Measurements from ENCODE around the gene PLEK.
"Not testable (repeated sequence)": the region's sequence is repeated elsewhere in the genome, so short reads cannot be mapped to it uniquely, and the experiment has no call there.

The PLEK gene

DNA sequence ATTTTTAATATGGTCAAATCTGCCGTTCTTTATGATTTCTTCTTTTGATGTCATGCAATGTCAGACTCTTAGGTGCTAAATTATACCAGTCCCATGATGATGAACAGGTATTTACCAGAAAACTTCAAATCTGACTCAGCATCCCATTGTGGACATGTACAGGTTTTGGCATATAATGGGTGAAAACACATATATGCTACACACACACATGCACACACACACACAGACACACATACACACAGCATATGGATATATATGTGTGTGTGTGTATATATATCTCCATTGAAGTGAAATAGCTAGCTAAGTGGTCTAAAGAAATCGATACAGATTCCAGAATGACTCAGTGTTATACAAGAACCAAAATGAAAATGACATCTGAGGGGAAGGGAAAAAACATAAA is 7.4 kb downstream of the PLEK start:
- TF ChIP-seq, protein P1, sequence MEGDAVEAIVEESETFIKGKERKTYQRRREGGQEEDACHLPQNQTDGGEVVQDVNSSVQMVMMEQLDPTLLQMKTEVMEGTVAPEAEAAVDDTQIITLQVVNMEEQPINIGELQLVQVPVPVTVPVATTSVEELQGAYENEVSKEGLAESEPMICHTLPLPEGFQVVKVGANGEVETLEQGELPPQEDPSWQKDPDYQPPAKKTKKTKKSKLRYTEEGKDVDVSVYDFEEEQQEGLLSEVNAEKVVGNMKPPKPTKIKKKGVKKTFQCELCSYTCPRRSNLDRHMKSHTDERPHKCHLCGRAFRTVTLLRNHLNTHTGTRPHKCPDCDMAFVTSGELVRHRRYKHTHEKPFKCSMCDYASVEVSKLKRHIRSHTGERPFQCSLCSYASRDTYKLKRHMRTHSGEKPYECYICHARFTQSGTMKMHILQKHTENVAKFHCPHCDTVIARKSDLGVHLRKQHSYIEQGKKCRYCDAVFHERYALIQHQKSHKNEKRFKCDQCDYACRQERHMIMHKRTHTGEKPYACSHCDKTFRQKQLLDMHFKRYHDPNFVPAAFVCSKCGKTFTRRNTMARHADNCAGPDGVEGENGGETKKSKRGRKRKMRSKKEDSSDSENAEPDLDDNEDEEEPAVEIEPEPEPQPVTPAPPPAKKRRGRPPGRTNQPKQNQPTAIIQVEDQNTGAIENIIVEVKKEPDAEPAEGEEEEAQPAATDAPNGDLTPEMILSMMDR (conservative IDR thresholded peaks at IDR 0.05; ENCODE audit: low read length), result no peak
- DNase-seq (ENCODE audit: low read depth), result no peak
- no peak overlapping the region for H3K4me3 ChIP-seq (ENCODE audit: low read length)

DNA sequence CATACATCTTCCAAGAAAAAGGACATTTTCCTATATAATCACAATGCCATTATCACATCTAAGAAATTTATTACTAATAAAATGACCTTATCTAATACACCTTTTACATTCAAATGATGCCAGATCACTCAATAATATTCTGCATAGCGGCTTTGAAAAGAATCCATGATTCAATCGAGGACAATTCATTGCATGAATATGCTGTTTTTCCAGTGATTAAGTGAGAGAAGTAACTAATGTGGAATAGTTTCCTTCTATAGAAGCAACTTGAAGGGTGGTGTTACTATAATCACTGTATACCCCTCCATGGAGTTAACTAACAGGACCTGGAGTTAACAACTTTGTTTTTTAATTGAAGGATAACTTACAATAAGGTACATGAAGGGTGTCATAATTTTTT is 9.1 kb downstream of the PLEK start:
- H3K4me3 ChIP-seq (ENCODE audit: low read length), result no peak overlapping the region
- no peak for DNase-seq (ENCODE audit: low read depth)
- TF ChIP-seq, protein P1 (conservative IDR thresholded peaks at IDR 0.05; ENCODE audit: low read length), result no peak

DNA sequence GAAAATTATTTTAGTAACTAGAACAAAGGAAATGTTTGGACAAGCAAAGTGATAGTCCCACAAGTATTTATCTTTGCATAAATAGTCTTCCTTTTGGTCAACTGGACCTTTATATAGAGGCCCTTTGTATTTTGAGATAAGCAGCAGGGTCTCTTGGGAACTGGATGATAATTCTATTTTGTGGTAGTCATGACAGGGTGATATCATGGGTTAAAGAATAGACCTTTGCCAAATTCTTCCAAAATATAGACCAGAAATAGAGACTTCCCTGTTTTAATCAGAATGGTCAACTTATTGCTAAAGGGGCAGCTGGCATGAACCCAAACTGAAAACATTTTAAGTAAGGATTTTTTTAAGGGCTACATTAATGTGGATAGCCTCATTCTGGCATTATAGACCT is 10.5 kb downstream of the PLEK start:
- DNase-seq (ENCODE audit: low read depth), result no peak
- H3K4me3 ChIP-seq (ENCODE audit: low read length), result no peak overlapping the region
- TF ChIP-seq, protein P1 (conservative IDR thresholded peaks at IDR 0.05; ENCODE audit: low read length), result no peak

DNA sequence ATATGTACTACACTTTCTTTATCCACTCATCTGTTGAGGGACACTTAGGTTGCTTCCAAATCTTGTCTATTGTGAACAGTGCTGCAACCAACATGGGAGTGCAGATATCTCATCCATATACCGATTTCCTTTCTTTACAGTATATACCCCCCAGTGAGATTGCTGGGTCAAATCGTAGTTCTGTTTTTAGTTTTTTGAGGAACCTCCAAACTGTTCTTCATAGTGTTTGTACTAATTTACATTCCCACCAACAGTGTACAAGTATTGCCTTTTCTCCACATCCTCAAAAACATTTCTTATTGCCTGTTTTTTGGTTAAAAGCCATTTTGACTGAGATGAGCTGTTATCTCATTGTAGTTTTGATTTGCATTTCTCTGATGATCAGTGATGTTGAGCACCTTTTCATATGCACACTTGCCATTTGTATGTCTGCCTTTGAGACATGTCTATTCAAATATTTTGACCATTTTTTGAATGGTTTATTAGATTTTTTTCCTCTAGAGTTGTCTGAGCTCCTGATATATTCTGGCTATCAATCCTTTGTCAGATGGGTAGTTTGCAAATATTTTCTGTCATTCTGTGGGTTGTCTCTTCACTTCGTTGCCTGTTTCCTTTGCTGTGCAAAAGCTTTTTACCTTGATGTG is 12.2 kb downstream of the PLEK start:
- TF ChIP-seq, protein P1 (conservative IDR thresholded peaks at IDR 0.05; ENCODE audit: low read length), result no peak
- DNase-seq (ENCODE audit: low read depth), result no peak
- H3K4me3 ChIP-seq (ENCODE audit: low read length), result no peak overlapping the region

DNA sequence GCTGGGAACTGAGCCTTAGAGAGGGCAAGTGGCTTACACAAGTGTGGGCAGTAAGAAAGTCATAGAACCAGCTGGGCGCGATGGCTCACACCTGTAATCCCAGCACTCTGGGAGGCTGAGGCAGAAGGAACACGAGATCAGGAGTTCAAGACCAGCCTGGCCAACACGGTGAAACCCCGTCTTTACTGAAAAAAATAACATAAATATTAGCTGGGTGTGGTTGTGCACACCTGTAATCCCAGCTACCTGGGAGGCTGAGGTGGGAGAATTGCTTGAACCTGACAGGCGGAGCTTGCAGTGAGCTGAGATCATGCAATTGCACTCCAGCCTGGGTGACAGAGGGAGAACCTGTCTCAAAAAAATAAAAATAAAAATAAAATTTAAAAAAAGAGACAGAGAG is 13.7 kb downstream of the PLEK start:
- not testable (repeated sequence) for H3K4me3 ChIP-seq (ENCODE audit: low read length); DNase-seq (ENCODE audit: low read depth)

DNA sequence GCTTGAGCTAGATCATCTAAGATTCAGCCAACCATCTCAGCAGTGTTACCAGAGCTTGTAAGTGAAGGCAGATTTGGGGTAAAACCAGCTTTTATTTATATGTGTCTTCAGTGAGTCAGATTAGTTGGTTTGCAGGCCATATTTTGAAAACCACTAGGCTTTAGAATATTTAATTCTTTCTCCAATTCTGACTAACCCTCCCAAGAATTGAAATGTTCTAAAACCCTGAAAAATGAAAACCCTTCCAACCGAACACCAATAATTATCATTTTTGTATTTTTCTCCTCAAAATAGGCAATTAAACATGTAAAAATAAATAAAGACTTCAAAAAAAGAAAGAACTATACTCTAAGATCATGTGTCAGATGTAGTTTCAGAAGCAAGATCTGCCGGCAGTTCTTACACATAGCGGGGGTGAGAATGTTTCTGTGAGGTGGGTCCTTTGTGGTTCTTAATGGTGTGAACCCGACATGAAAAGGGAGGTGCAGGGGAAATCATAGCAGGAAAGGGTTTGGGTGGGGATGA is 14.2 kb downstream of the PLEK start:
- TF ChIP-seq, protein P1 (conservative IDR thresholded peaks at IDR 0.05; ENCODE audit: low read length), result no peak

DNA sequence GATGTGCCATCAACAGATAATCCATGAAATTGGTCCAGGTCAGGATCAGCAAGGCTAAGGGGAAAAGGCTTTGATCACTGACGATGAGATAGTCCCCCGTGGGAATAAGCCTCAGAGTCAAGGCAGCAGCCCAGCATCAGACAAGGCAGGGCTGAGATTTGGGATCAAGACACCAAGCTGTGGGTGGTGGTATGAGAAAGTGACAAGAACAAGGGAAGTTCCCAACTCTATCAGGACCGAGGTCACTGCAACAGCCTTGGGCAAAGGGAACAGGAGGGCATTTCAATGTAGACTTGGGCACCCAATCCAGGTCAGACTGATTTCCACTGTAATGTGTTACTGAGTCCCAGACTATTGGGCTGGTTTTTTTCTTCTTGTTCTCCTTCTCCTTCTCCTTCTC is 18.7 kb downstream of the PLEK start:
- no peak for DNase-seq (ENCODE audit: low read depth)
- TF ChIP-seq, protein P1 (conservative IDR thresholded peaks at IDR 0.05; ENCODE audit: low read length), result no peak
- H3K4me3 ChIP-seq (ENCODE audit: low read length), result no peak overlapping the region

More for the DNA sequence above, 14.2 kb downstream of the PLEK start:
- no peak overlapping the region for H3K4me3 ChIP-seq (ENCODE audit: low read length)
- no peak for DNase-seq (ENCODE audit: low read depth)

Data from AG10803 (cell line).